Esophagus (tissue), 2 donors: ENCODE data around the gene LMO2. TPM values are rescaled to one million over a fixed set of nuclear protein-coding genes. Genes with fewer than 3 reads are reported as not detected.

Source experiments
- H3K27ac ChIP-seq, 2 donors: one replicate each; pipeline ENCODE4 v1.5.1; 2013; ENCODE audit warnings: low read depth in 2 of 2, mild to moderate bottlenecking in 2 of 2, inconsistent platforms in 1 of 2, low read length in 1 of 2, moderate library complexity in 1 of 2
- H3K27me3 ChIP-seq, 2 donors: one replicate each; pipeline ENCODE4 v1.6.1; 2013; ENCODE audit warnings: low read length in 2 of 2, control low read depth in 1 of 2, mild to moderate bottlenecking in 1 of 2; ENCODE audit not compliant: insufficient read depth in 2 of 2, control insufficient read depth in 1 of 2
- H3K36me3 ChIP-seq, 2 donors: one replicate each; pipeline ENCODE4 v1.6.1; 2013; ENCODE audit warnings: low read length in 1 of 2; ENCODE audit not compliant: control insufficient read depth in 2 of 2, insufficient read depth in 2 of 2
- H3K4me1 ChIP-seq, 2 donors: one replicate each; pipeline ENCODE4 v1.6.1; 2013; ENCODE audit warnings: low read length in 1 of 2; ENCODE audit not compliant: control insufficient read depth in 2 of 2, insufficient read depth in 2 of 2
- H3K4me3 ChIP-seq, 2 donors: one replicate each; pipeline ENCODE4 v1.5.1; 2013; ENCODE audit warnings: low read length in 2 of 2, mild to moderate bottlenecking in 2 of 2, low read depth in 1 of 2, moderate library complexity in 1 of 2
- H3K9me3 ChIP-seq, 2 donors: one replicate each; pipeline ENCODE4 v1.6.1; 2013; ENCODE audit warnings: mild to moderate bottlenecking in 2 of 2, low read depth in 1 of 2, low read length in 1 of 2, moderate library complexity in 1 of 2; ENCODE audit not compliant: control insufficient read depth in 2 of 2, insufficient read depth in 1 of 2
- WGBS, 2 donors: extraction: QIAGEN DNeasy Blood & Tissue Kit; methylation state at CpG; one replicate each; pipeline ENCODE4 v1.1.7; 2013; 5-methylcytosine and 5-hydroxymethylcytosine counted together
- polyA plus RNA-seq, 2 donors: library from polyadenylated mRNA; stranded (reverse); fragments of 200-250 nt; gene quantifications; one replicate each; pipeline ENCODE4 v1.2.3, GENCODE V29; 2013
- donor health status: healthy with polysubstance abuse.
- donor health status: Bipolar disorder and iron deficiency.

The LMO2 gene
- polyA plus RNA-seq, 2 donors = 12.3 to 20.7 TPM

DNA sequence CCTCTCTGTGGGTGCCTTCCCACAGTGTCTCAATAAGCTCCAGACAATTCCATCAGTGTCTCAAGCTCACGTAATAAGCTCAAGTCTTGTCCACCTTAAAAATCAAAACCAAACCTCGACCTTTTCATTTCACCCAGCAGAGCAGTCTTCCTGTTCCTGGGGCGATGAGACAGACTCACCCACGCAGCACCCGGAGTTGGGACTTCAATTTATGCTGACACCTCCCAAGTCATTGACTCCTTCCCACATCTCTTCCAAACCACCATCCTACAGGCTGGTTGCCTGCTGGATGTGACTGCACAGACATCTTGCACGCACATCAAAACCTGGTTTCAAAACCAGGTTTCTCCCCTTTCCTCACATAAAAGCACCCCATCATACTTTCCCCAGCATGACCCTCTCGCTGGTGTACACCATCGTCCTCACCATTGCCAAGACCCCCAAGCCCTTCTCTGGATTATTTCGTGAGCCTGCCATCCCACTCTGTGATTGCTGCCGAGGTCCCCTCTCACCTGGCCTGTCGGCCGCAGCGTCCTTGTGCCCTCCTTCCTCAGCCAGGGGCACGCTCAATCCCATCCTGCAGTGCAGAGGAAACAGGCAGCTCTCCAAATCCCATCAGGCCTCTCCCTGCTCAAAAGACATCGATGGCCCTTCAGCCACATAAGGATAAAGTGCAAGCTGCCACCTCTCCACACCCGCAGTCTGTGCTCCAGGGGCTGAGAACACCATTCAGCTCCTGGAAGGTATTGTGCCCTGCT is 72.4 kb downstream of the LMO2 start:
- Histone ChIP-seq H3K27ac (no peak overlapping the region), H3K27me3 (peaks cover 0 to 3% of the 10 kb centered on the region in 2 donors), H3K36me3 (no peaks in the 10 kb centered on the region), H3K9me3 (no peaks in the 10 kb centered on the region), H3K4me1 (no peaks in the 10 kb centered on the region), H3K4me3 (no peak overlapping the region)
- 51 to 69% methylated on average over 16 of the region's 16 CpGs for WGBS, 2 donors

Other genes starting within 250 kb of the LMO2 start
- under 1 TPM; 0.21 to 0.51 TPM for gene C11orf91, start 191.2 kb downstream of the LMO2 start, polyA plus RNA-seq
- gene CD59, start 155.7 kb downstream of the LMO2 start, polyA plus RNA-seq = 100 to 1,000 TPM; 328 to 334 TPM
- 10 to 100 TPM; 17.1 to 22.9 TPM for gene FBXO3, start 117.6 kb downstream of the LMO2 start, polyA plus RNA-seq
- gene CAPRIN1, start 159.7 kb upstream of the LMO2 start, polyA plus RNA-seq = 10 to 100 TPM; 54.0 to 58.8 TPM
- gene NAT10, start 213.6 kb upstream of the LMO2 start, polyA plus RNA-seq = 10 to 100 TPM; 21.9 to 24.0 TPM